HG03342 (cell line): ENCODE measurements around the gene GET3.
"Not testable (repeated sequence)": the region's sequence is repeated elsewhere in the genome, so short reads cannot be mapped to it uniquely, and the experiment has no call there.

ENCODE experiments used
- ATAC-seq: cut with Tn5 transposase; IDR thresholded peaks from one replicate; pipeline ENCODE4 v1.9.1; 2021; ENCODE audit warnings: mild to moderate bottlenecking, moderate library complexity; ENCODE audit not compliant: unreplicated experiment

Gene GET3

DNA sequence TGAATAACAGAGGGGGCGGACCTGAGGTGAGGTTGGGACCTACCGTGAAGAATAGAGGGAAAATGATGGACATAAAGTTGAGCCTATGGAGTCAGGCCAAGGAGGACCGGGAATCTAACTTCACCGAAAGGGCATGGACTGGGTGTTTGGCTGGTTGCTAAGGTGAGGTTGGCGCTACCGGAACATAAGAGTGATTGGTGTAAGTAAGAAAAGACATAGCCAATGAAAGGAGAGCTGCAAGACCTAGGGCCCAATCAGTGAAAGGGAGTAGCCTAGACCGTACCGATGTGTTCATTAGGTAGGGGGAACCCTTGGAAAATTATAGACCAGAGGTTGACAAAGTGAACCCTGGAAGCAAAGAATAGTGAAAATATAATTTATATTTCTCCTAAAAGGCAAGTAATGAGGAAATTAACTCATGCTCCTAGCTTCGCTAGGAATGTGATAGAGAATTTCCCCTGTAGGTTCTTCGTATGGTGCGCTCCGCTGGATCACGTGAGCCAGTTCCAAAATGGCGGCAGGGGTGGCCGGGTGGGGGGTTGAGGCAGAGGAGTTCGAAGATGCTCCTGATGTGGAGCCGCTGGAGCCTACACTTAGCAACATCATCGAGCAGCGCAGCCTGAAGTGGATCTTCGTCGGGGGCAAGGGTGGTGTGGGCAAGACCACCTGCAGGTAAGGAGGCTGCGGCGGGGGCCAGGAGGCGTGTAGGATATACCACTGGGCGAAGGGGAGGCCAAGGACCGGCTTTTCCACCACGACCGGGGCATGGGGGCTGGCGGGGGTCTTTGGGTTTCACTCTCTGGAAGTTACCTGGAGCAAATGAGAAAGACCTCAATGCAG is at the start of gene GET3:
GET3 (plus strand) TSS at position 503 of the 840 bp plus-strand sequence; CDS start at position 512, 9 bp downstream.
- ATAC-seq = peak; percentile 73

GRCh38 chr19:12689012-12689411 is 48.3 kb upstream of the GET3 start:
- no peak for ATAC-seq

DNA sequence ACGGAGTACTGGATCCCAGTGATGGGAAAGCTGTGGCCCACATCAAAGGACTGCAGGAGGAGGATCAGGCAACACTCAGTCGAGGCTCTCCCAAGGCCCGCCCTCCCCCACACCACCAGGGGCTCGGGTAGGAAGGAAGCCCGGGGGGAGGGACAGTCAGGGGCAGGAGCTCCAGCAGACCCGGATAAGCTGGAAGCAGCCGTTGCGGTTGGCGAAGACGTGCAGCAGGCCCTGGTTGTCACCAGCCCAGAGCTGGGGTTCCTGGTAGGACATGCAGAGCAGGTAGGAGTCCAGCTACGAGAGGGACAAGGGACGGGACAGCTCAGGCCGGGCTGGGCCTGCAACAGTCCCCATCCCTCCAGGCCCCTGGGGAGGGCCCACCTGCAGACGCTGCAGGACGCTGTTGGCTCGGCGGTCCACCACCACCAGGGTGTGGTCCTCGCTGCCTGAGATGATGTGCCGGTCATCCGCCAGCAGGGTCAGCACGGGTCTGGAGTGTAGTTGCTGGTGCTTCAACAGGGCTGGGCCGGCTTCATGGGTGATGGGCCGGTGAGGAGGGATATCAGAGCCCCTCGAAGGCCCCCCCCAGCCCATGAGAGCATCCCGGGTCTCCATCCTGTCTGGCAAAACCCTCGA is 47.6 kb upstream of the GET3 start:
- ATAC-seq = no peak

GRCh38 chr19:12692960-12693359 is 44.3 kb upstream of the GET3 start:
- no peak for ATAC-seq

DNA sequence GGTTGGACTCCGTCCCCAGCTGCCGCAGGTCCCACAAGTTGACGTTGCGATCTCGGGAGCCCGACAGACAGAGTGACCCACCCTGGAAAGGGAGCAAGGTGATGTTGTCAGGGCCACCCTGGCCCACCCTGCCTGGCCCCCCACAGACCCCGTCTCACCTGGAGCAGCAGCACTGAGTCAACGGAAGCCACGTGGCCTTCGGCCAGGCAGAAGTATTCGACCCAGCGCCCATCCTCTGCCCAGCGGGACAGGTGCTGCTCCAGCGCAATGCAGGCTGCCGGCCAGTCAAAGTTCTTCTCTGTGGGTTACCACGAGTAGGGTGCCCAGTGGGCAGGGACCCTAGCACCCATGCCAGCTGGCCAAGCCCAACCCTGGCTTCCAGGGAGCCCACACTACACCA is 42.7 kb upstream of the GET3 start:
- ATAC-seq = no peak

- no peak for ATAC-seq
Measured at GRCh38 chr19:12695096-12695495, 42.2 kb upstream of the GET3 start.

GRCh38 chr19:12695514-12695913 is 41.8 kb upstream of the GET3 start:
- no peak for ATAC-seq

DNA sequence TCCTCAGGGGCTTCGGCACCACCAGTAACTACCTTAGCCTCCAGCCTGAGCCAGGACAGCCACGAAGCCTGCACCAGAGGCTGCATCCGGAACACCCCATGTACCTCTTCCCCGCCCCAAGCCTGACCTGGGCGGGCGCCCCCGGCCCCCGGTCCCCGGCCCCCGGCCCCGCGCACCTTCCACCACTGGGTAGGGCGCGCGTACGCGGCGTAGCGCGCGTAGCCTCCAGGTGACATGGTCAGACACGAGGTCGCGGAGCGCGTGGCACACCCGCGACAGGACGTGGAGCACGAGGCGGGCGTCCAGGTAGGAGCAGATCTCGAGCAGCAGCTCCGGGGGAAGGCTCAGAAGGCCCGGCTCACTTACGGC is 41.3 kb upstream of the GET3 start:
- peak; percentile 22 for ATAC-seq

DNA sequence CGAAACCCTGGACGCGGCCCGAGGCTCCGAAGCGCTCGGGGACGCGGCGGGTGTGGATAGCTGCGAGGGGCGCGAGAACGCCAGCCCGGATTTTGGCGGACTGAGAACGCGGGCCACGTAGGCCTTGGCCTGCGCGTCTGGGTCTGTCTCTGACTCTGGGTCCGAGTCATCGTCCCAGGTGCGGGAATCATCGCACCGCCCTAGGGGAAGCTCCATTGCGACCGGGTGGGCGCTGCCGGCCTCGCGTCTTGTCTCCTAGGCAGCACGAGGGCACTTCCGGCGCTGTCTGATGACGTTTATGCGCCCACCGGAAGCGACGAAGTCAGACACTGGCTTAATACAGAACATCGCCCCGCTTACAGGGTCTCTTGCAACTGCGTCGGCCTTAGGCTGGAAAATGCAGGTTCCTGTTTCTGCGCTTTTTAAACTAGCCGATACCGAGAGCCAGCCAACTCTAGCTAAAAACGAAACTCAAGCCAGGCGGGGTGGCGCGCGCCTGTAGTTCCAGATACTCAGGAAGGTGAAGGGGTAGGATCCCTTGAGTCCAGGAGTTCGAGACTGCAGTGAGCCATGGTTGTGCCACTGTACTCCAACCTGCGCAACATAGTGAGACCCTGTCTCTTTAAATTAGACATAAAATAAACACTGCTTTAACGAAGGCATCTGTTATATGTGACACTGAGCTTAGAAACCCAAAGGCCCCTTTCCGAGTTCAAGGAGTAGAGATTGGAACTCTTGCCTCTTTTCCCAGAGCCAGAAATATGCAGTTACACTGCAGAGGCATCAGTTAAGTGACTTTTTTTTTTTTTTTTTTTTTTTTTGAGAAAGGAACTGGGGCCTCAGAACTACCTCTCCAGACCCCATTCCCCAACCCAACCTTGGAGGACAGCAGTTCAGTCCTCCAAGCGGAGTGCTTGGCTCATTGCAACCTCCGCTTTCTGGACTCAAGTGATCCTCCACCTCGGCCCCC is 40.6 kb upstream of the GET3 start, which contains the start of gene FBXW9:
FBXW9 (minus strand) TSS at position 266 of the 970 bp plus-strand sequence; CDS start at position 216, 50 bp downstream.
- peak; percentile 72 for ATAC-seq

- not testable (repeated sequence) for ATAC-seq
Measured at GRCh38 chr19:12697425-12697824, 39.9 kb upstream of the GET3 start.

DNA sequence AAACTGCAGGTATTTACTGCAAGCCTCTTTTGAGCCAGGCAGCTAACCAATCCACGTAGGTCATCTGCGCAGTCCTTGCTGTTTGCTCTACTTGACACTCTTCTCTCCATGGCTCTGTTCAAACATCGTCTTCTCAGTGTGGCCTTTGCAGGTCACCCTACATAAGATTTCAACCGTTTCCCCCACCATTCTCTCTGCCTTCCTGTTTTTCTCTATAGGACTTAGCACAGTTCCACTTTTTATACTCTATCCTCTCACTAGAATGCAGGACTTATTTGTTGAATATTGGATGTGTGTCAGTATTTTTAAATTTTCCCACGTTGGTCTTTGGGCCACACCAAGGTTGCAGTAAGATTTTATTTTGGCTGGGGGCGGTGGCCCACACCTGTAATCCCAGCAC is 39.2 kb upstream of the GET3 start:
- no peak for ATAC-seq

DNA sequence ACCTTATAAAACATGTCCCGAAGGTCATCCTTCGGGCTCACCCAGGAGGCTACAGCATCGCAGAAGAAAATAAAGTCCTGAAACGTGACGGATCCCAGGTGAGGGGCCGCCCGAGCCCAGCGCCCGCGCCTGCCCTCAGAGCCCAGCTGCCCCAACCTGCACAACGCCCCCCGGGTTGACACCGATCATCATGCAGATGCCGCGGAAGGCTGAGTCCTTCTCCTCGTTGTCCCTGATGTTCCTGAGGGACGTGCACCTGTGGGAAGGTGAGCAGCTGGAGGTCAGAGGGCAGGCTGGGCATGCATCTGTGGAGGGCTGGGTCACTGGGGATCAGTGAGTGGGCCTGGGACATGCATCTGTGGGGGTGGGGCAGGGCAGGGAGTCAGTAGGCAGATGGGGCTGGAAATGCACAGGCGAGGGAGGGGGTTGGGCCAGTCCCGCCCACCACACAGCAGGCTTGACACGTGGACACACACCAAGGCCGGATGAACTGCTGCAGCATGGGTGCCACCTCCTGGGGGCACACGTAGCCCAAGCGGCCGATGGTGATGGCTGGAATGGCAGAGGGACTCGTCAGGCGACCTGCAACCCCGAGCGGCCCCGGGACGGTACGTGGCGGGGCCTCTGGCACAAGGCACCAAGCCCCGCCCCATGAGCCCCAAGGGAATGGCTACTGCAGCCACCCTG is 35.6 kb upstream of the GET3 start:
- no peak for ATAC-seq

DNA sequence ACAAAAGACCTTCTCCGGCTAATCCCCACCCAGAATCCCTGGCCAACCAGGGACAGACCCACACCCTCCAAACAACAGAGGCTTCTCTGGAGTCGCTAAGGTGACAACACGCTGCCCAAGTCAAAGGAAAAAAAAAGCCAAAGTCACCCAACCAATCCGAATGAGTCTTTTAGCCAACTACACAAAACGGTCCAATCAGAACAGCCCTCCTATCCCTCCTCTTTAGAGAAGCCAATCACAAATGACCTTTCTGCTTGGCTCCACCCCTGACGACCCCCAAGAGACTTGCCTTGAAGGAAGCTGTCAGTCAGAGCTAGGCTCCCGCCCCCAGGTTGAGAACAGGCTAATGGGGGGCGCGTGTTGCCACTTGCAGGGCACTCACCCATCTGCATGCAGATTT is 34.3 kb upstream of the GET3 start:
- ATAC-seq = no peak

DNA sequence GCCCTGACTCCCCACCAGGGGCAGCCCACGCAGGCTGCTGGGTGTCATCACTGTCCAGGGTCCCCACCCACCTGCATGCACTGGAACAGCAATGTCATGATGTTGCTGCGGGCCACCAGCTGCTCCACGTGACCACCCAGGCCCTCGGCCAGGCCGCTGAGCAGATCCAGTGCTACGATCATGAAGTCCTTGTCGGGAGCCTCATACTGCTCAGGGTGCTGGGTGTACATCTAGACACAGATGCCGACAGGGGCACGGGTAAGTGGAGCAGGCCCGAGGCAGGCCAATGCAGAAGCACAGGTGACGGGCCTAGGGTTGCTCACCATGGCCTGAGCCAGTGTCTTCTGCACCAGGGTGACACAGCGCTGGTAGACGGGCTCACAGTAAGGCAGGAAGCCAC is 32.1 kb upstream of the GET3 start:
- ATAC-seq = no peak

DNA sequence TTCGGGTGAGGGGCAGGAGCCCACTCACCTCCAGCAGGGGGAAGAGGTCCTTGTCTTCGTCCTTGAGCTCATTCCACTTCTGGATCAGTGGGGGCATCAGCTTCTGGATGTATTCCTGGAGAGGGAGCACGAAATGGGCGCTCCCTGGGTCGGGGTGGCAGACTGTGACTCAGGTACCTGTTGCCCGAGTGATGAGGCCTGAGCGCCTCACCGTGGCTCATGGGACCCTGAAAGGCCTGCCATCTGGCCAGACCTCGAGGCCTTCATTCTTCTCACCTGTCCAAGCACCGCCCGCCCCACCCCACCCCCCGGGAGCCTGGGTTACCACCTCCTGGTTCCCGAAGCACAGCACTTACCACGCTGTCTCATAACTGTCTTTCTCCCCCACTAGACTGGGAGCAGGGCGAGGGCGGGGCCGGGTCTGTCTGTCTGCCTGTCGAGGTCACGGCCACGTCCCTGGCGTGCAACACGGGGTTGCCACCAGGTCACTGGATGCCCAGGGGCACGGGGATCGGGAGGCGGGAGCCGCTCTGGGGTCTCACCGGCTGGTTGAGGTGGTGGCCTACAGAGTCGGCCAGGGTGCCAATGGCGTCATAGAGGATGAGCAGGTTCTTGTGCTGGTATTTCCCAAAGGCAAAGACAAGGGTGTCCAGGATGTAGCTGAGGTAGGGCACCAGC is 31.5 kb upstream of the GET3 start:
- ATAC-seq = no peak

- no peak for ATAC-seq
Measured at GRCh38 chr19:12706332-12706718, 31.0 kb upstream of the GET3 start.

- ATAC-seq = no peak
Measured at GRCh38 chr19:12708641-12709040, 28.7 kb upstream of the GET3 start.

DNA sequence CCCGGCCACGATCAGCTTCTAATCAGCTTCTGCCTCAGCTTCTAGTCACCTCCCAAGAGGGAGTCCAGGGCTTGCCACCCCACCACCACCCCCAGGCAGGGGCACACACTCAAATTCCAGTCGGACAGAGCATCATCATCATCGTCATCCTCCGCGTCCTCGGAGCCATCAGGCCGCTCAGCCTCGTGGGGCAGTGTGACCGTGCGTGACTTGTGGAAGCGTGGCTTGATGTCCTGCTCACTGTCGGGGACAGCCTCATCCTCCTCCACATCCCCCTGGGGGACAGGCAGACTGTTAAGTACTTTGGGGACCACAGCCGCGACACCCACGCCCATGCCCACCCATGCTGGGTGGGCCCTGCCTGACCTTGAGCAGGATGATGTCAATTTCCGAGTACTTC is 26.1 kb upstream of the GET3 start:
- ATAC-seq = no peak

DNA sequence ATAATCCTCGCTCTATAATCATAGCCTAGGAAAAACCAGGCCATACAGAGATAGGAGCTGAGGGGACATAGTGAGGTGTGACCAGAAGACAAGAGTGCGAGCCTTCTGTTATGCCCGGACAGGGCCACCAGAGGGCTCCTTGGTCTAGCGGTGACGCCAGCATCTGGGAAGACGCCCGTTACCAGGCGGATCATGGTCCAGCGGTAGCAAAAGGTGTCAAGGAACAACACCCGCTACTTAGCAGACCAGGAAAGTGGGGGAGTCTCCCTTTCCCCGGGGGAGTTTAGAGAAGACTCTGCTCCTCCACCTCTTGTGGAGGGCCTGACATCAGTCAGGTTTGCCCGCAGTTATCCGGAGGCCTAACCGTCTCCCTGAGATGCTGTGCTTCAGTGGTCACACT is 25.2 kb upstream of the GET3 start:
- ATAC-seq = not testable (repeated sequence)

DNA sequence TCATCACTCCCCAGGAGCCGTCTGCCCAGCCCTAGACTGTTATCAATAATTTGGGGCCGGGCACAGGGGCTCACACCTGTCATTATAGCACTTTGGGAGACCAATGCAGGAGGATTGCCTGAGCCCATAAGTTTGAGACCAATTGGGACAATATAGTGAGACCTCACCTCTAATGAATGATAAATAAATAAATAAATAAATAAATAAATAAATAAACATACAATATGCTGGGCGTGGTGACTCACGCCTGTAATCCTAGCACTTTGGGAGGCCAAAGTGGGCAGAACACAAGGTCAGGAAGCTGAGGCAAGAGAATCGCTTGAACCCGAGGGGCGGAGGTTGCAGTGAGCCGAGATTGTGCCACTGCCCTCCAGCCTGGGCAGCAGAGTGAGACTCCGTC is 24.0 kb upstream of the GET3 start:
- not testable (repeated sequence) for ATAC-seq
